GM12878 (cell line): ENCODE results near the gene SUGCT. TPM values are rescaled to one million over a fixed set of nuclear protein-coding genes. Genes with fewer than 3 reads are reported as not detected.

Experiments used
- ATAC-seq: fragments of 200-7000 bp; cut with Tn5 transposase; 3 replicates; pipeline ENCODE4 v1.9.1; 2020; ENCODE audit warnings: mild to moderate bottlenecking, moderate library complexity
- BruUV-seq: library from RNA; stranded (reverse); fragments of 400-500 nt; replicated peaks from 2 replicates; lab custom pipeline; 2021; lab: Mats Ljungman, UMichigan
- CTCF ChIA-PET: fragments of 300-600 bp; sonication (Branson Sonifier 250); formaldehyde crosslinking; extraction: SDS; loops from one replicate; lab custom pipeline; 2021; ENCODE audit warnings: inconsistent platforms; lab: Yijun Ruan, JAX
- POLR2A ChIA-PET: fragments of 350-600 bp; formaldehyde crosslinking; extraction: SDS; loops from one replicate; lab custom pipeline; 2021; ENCODE audit warnings: inconsistent platforms; lab: Charles Lee
- RAD21 ChIA-PET: fragments of 300-600 bp; sonication (Branson Sonifier 250); formaldehyde crosslinking; loops from one replicate; lab custom pipeline; 2023; ENCODE audit warnings: antibody characterized with exemption; ENCODE audit not compliant: unreplicated experiment; lab: Charles Lee
- SMC1A ChIA-PET: fragments of 300-600 bp; sonication (Branson Sonifier 250); formaldehyde crosslinking; loops from one replicate; lab custom pipeline; 2023; ENCODE audit not compliant: unreplicated experiment, uncharacterized antibody; lab: Charles Lee
- DNase-seq: peaks from one replicate; pipeline ENCODE4 v3.0.0-alpha.2; 2011; ENCODE audit warnings: low read depth, low spot score
- FAIRE-seq: peaks from 3 replicates; lab custom pipeline; 2011; peaks lifted over from hg19 to GRCh38; lab: Jason Lieb, UNC
- H2AFZ ChIP-seq: 2 replicates; pipeline ENCODE4 v1.6.0; 2011; ENCODE audit warnings: low read depth, low read length, control low read depth; ENCODE audit not compliant: control insufficient read depth
- H3K27ac ChIP-seq: 2 replicates; pipeline ENCODE4 v1.5.1; 2011; ENCODE audit warnings: control low read depth; ENCODE audit not compliant: control insufficient read depth, insufficient read depth
- H3K27me3 ChIP-seq, 2 experiments: replicated peaks in 1 of 2; 2 replicates each; pipeline versions ENCODE4 v1.6.0 to v1.6.1; 2011; ENCODE audit warnings: low read length in 1 of 2; ENCODE audit not compliant: control insufficient read depth in 2 of 2, insufficient read depth in 2 of 2
- H3K36me3 ChIP-seq, 2 experiments: 2 replicates each; pipeline ENCODE4 v1.5.1; 2011; ENCODE audit warnings: low read length in 1 of 2; ENCODE audit not compliant: control insufficient read depth in 2 of 2, insufficient read depth in 2 of 2
- H3K4me1 ChIP-seq: 2 replicates; pipeline ENCODE4 v1.6.1; 2011; ENCODE audit warnings: mild to moderate bottlenecking, low read length, moderate library complexity, mixed read lengths; ENCODE audit not compliant: control insufficient read depth, insufficient read depth
- H3K4me2 ChIP-seq: 2 replicates; pipeline ENCODE4 v1.6.0; 2011; ENCODE audit warnings: control low read depth; ENCODE audit not compliant: control insufficient read depth, insufficient read depth
- H3K4me3 ChIP-seq: fragments of 200-600 bp; sonication (generic); 2 replicates; pipeline ENCODE4 v1.5.1; 2016
- H3K79me2 ChIP-seq: 2 replicates; pipeline ENCODE4 v1.6.0; 2011; ENCODE audit warnings: low read length; ENCODE audit not compliant: control insufficient read depth, insufficient read depth
- H3K9ac ChIP-seq: 2 replicates; pipeline ENCODE4 v1.8.0; 2011; ENCODE audit warnings: low read length, control low read depth, mixed read lengths; ENCODE audit not compliant: control insufficient read depth, insufficient read depth
- H3K9me3 ChIP-seq: replicated peaks from 3 replicates; pipeline ENCODE4 v1.5.1; 2011; ENCODE audit warnings: mild to moderate bottlenecking, low read length; ENCODE audit not compliant: control insufficient read depth, insufficient read depth
- H4K20me1 ChIP-seq: 2 replicates; pipeline ENCODE4 v1.6.0; 2011; ENCODE audit not compliant: control insufficient read depth, insufficient read depth
- CHD2 ChIP-seq: IDR thresholded peaks from 2 replicates; pipeline ENCODE4 v1.6.1; 2011; ENCODE audit warnings: low read depth, low read length, improper control_type of control experiment, borderline replicate concordance
- EZH2 ChIP-seq: IDR thresholded peaks from 2 replicates; pipeline ENCODE4 v1.6.1; 2012; ENCODE audit warnings: low read depth, mild to moderate bottlenecking, control low read depth, inconsistent platforms, low read length, borderline replicate concordance; ENCODE audit not compliant: control insufficient read depth
- FOXK2 ChIP-seq: fragments of 450-650 bp; IDR thresholded peaks from 2 replicates; pipeline ENCODE4 v1.6.1; 2017; ENCODE audit warnings: mild to moderate bottlenecking, moderate library complexity
- LARP7 ChIP-seq: fragments of 450-650 bp; IDR thresholded peaks from 2 replicates; pipeline ENCODE4 v1.6.1; 2017; ENCODE audit warnings: mild to moderate bottlenecking
- NR2C1 ChIP-seq: fragments of 450-650 bp; IDR thresholded peaks from 2 replicates; pipeline ENCODE4 v1.6.1; 2017; ENCODE audit warnings: antibody characterized with exemption, mild to moderate bottlenecking, moderate library complexity
- RAD21 ChIP-seq: IDR thresholded peaks from 2 replicates; pipeline ENCODE4 v1.6.1; 2011; ENCODE audit warnings: mild to moderate bottlenecking, low read depth, low read length, moderate library complexity; ENCODE audit not compliant: insufficient read depth
- RCOR1 ChIP-seq: conservative IDR thresholded peaks from 2 replicates; pipeline ENCODE4 v1.6.1; 2012; ENCODE audit warnings: low read depth, low read length, improper control_type of control experiment
- RFX5 ChIP-seq: IDR thresholded peaks from 2 replicates; pipeline ENCODE4 v1.6.1; 2011; ENCODE audit warnings: low read depth, low read length, improper control_type of control experiment
- WGBS: methylation state at CpG from one replicate; pipeline ENCODE4 v1.1.6; 2016; ENCODE audit warnings: low lambda C conversion rate; ENCODE audit not compliant: insufficient replicate concordance, insufficient coverage; ENCODE audit errors: missing lambda C conversion rate; 5-methylcytosine and 5-hydroxymethylcytosine counted together
- in situ Hi-C: fragments of 300-500 bp; cut with MboI; formaldehyde crosslinking; loops from 9 replicates; pipeline ENCODE4 v1.14.3; 2018; ENCODE audit warnings: mixed read lengths
- intact Hi-C: fragments of 100-400 bp; cut with micrococcal nuclease; formaldehyde crosslinking; loops from one replicate; pipeline ENCODE4 v1.14.2; 2022; ENCODE audit not compliant: unreplicated experiment
- polyA plus RNA-seq, 11 experiments: library from polyadenylated mRNA; depleted of rRNA in 4 of 11; unstranded in 6 of 11; stranded (reverse) in 5 of 11; fragments of >200 nt; fragmentation: Nextera tagmentation in 4 of 11; fragmentation: Illumina TruSeq in 1 of 11; extraction: Ambion mirVana in 4 of 11; extraction: Trizol in 1 of 11; gene quantifications; 1 replicate in 1 of 11; 2 replicates in 10 of 11; pipeline versions ENCODE4 v1.2.1 to v1.2.3, GENCODE V29; 2011 to 2016; ENCODE audit warnings: inconsistent platforms in 2 of 11, missing spikeins in 2 of 11, low read depth in 1 of 11
- total RNA-seq, 4 experiments: library from RNA; depleted of rRNA in 3 of 4; stranded (reverse); fragments of >200 nt in 3 of 4; fragmentation: Illumina TruSeq in 1 of 4; extraction: Trizol in 1 of 4; gene quantifications; 2 replicates each; pipeline versions ENCODE4 v1.2.1 to v1.2.3, GENCODE V29; 2013 to 2021
- TF ChIP-seq, protein P1 (sequence below): fragments of 450-650 bp; IDR thresholded peaks from 2 replicates; pipeline ENCODE4 v1.6.1; 2018; ENCODE audit warnings: mild to moderate bottlenecking, low read depth, moderate library complexity; ENCODE audit not compliant: partially characterized antibody
- TF ChIP-seq, protein P2 (sequence below): fragments of 450-650 bp; formaldehyde crosslinking; IDR thresholded peaks from 2 replicates; pipeline ENCODE4 v1.5.0; 2022; ENCODE audit warnings: mild to moderate bottlenecking, missing genetic modification characterization

The SUGCT gene
- total and polyA plus RNA-seq, 10 of the 15 experiments (the other 5 are each of a cell fraction or from before 2014, with no cell fraction given): 0.08 to 1.2 (median 0.67) TPM; not detected in 1

DNA sequence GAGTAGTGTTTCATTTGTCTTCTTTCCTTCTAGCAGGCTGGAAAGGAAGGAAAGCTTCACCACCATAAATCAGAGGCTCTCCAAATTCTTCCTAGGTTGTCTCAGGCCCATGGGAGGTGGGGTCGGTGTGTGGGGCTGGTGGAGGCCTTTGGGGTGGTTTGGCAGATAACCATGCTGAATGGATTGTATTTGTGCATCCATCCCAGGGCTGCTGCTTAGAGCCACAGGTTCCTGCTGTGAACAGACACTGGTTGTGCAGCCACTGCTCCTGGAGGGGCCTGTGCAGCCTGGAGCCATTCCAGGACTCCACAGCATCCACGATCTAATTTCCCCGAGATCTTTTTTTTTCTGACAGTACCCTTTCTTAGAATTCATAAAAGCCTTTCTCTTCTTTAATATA, 741.8 kb downstream of the SUGCT start:
- Histone ChIP-seq H3K9ac (no peak overlapping the region), H4K20me1 (no peaks in the 10 kb centered on the region), H3K4me3 (no peak overlapping the region), H3K9me3 (no peaks in the 10 kb centered on the region), H3K79me2 (no peaks in the 10 kb centered on the region), H3K4me1 (no peaks in the 10 kb centered on the region), H3K36me3 (no peaks in the 10 kb centered on the region), H3K27ac (no peak overlapping the region), H3K27me3 (no peaks in the 10 kb centered on the region), H3K4me2 (no peak overlapping the region), H2AFZ (no peak overlapping the region)
- TF ChIP-seq EZH2 (no peak), RAD21 (no peak), CHD2 (no peak), RCOR1 (no peak), LARP7 (no peak), FOXK2 (no peak), RFX5 (no peak), NR2C1 (no peak)
- TF ChIP-seq, protein P1, sequence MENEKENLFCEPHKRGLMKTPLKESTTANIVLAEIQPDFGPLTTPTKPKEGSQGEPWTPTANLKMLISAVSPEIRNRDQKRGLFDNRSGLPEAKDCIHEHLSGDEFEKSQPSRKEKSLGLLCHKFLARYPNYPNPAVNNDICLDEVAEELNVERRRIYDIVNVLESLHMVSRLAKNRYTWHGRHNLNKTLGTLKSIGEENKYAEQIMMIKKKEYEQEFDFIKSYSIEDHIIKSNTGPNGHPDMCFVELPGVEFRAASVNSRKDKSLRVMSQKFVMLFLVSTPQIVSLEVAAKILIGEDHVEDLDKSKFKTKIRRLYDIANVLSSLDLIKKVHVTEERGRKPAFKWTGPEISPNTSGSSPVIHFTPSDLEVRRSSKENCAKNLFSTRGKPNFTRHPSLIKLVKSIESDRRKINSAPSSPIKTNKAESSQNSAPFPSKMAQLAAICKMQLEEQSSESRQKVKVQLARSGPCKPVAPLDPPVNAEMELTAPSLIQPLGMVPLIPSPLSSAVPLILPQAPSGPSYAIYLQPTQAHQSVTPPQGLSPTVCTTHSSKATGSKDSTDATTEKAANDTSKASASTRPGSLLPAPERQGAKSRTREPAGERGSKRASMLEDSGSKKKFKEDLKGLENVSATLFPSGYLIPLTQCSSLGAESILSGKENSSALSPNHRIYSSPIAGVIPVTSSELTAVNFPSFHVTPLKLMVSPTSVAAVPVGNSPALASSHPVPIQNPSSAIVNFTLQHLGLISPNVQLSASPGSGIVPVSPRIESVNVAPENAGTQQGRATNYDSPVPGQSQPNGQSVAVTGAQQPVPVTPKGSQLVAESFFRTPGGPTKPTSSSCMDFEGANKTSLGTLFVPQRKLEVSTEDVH: no peak
- TF ChIP-seq, protein P2, sequence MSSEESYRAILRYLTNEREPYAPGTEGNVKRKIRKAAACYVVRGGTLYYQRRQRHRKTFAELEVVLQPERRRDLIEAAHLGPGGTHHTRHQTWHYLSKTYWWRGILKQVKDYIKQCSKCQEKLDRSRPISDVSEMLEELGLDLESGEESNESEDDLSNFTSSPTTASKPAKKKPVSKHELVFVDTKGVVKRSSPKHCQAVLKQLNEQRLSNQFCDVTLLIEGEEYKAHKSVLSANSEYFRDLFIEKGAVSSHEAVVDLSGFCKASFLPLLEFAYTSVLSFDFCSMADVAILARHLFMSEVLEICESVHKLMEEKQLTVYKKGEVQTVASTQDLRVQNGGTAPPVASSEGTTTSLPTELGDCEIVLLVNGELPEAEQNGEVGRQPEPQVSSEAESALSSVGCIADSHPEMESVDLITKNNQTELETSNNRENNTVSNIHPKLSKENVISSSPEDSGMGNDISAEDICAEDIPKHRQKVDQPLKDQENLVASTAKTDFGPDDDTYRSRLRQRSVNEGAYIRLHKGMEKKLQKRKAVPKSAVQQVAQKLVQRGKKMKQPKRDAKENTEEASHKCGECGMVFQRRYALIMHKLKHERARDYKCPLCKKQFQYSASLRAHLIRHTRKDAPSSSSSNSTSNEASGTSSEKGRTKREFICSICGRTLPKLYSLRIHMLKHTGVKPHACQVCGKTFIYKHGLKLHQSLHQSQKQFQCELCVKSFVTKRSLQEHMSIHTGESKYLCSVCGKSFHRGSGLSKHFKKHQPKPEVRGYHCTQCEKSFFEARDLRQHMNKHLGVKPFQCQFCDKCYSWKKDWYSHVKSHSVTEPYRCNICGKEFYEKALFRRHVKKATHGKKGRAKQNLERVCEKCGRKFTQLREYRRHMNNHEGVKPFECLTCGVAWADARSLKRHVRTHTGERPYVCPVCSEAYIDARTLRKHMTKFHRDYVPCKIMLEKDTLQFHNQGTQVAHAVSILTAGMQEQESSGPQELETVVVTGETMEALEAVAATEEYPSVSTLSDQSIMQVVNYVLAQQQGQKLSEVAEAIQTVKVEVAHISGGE (CRISPR knock-in tag): no peak
- ChIA-PET RAD21 (no interaction called here), CTCF (interaction anchor here (0.6 kb wide), 1 partner anchor 14 kb away, joined by 3 read pairs; no protein-coding TSS in a partner anchor), SMC1A (no interaction called here), POLR2A (no interaction called here)
- intact Hi-C loops: no loop called here
- no peak for DNase-seq
- ATAC-seq: no peak
- in situ Hi-C loops: no loop called here
- BruUV-seq: no TSS peak
- FAIRE-seq: no peak
- 0% methylated on average over 3 of the region's 3 CpGs for WGBS
